T1000 (cell line): Measurements from ENCODE around the gene COQ3.

ENCODE experiments used
- DNase-seq: peaks from one replicate; lab custom pipeline; 2025; ENCODE audit warnings: mixed read lengths; lab: John Stamatoyannopoulos, UW

COQ3 gene

GRCh38 chr6:99330159-99330558 is 63.8 kb downstream of the COQ3 start:
- no peak for DNase-seq

GRCh38 chr6:99324996-99325395 is 69.0 kb downstream of the COQ3 start:
- DNase-seq = no peak
